AG10803 (cell line): ENCODE data around the gene ZC3H7B.

ENCODE experiments used
- DNase-seq: peaks from one replicate; pipeline ENCODE4 v3.0.0; 2010; ENCODE audit warnings: low read depth
- H3K4me3 ChIP-seq: 2 replicates; pipeline ENCODE4 v1.5.1; 2011; ENCODE audit warnings: mild to moderate bottlenecking, low read length, control low read depth
- TF ChIP-seq, protein P1 (sequence below): conservative IDR thresholded peaks from 2 replicates; pipeline ENCODE4 v1.5.1; 2011; ENCODE audit warnings: mild to moderate bottlenecking, low read length, control low read depth, inconsistent platforms

ZC3H7B gene

DNA sequence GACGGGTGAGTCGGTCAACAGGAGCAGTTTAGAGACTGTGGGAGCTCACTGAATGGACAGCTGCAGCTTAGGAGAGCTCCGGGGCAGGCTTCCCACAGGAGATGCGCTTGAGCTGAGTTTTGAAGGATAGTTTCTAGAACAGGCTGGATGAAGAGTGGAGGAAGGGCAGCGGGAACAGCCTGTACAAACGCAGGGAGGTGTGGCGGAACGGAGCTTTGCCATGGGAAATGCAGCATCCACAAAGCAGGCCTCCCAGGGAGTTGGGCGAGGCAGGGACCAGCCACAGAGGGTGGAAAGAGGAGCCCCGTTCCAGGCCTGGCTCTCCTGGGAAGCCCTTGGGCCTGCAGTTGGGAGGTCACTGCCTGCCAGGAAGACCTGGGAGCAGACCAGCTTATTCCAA lies 53.7 kb downstream of the ZC3H7B start:
- H3K4me3 ChIP-seq = no peak overlapping the region
- TF ChIP-seq, protein P1, sequence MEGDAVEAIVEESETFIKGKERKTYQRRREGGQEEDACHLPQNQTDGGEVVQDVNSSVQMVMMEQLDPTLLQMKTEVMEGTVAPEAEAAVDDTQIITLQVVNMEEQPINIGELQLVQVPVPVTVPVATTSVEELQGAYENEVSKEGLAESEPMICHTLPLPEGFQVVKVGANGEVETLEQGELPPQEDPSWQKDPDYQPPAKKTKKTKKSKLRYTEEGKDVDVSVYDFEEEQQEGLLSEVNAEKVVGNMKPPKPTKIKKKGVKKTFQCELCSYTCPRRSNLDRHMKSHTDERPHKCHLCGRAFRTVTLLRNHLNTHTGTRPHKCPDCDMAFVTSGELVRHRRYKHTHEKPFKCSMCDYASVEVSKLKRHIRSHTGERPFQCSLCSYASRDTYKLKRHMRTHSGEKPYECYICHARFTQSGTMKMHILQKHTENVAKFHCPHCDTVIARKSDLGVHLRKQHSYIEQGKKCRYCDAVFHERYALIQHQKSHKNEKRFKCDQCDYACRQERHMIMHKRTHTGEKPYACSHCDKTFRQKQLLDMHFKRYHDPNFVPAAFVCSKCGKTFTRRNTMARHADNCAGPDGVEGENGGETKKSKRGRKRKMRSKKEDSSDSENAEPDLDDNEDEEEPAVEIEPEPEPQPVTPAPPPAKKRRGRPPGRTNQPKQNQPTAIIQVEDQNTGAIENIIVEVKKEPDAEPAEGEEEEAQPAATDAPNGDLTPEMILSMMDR = no peak
- DNase-seq = no peak

DNA sequence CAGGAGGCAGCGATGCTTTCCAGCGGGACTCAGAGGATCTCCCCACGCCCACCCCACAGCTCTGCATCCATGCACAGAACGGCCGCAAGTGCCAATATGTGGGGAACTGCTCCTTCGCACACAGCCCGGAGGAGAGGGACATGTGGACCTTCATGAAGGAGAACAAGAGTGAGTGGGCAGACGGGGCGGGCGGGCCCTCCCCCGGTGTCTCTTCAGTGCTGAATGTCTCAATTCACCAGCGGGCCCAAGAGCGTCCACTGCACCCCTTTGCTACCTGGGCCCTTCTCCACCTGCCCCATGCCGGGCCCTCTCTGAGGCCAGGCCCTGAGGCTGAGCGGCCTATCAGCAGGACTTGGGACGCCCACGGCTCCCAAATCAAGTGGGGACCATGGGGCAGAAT lies 54.6 kb downstream of the ZC3H7B start:
- no peak for DNase-seq
- no peak overlapping the region for H3K4me3 ChIP-seq
- TF ChIP-seq, protein P1 = no peak

DNA sequence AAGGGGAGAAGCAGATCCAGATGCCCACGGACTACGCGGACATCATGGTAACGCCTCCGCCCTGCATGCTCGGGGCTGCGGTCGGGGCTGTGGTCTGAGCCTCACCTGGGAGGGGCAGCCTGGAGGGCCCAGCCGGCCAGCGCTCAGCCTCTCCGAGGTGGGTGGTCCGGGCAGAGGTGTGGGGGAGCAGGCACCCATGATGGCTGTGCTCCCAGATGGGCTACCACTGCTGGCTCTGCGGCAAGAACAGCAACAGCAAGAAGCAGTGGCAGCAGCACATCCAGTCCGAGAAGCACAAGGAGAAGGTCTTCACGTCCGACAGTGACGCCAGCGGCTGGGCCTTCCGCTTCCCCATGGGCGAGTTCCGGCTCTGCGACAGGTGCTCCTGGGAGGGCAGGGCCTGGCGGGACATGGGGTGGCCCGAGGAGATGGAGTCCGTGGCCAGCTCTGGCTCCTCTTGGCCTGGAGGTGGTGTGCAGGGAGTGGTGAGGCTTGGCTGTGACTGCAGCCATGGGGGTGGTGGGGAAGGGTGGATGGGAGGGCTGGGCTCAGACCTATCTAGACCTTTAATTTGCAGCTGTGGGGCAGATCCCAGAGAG lies 55.2 kb downstream of the ZC3H7B start:
- no peak overlapping the region for H3K4me3 ChIP-seq
- TF ChIP-seq, protein P1 = no peak
- DNase-seq = no peak

DNA sequence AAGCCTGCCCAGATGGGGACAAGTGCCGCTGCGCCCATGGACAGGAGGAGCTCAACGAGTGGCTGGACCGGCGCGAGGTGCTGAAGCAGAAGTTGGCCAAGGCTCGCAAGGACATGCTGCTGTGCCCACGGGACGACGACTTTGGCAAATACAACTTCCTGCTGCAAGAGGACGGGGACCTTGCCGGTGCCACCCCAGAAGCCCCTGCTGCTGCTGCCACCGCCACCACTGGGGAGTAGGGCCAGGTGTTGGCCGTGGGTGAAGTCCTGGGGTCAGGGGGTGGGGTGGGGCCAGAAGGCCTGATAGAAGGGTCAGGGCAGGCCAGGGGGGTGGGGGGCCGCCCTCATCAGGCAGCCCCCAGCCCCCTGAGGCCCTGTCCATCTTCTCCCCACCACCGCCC lies 55.9 kb downstream of the ZC3H7B start:
- H3K4me3 ChIP-seq = no peak overlapping the region
- TF ChIP-seq, protein P1 = no peak
- DNase-seq = no peak

DNA sequence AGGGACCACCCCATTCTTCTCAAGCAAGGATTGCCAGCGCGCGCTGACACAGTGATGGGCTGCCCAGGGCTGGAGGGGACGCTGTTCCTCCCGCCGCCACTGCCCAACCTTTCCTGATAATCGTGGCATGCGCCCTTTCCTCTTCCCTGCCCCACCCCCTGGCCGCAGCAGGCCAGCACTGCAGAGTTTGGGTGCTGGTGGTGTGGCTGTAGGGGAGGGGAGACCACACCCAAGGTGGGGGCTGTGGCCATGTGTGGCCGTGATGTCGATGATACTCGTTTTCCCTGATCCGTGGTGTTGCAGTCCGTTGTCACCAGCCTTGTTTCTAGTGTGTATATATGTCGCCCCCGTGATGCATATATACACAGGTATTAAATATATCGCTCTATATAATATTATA lies 57.6 kb downstream of the ZC3H7B start:
- no peak for DNase-seq

DNA sequence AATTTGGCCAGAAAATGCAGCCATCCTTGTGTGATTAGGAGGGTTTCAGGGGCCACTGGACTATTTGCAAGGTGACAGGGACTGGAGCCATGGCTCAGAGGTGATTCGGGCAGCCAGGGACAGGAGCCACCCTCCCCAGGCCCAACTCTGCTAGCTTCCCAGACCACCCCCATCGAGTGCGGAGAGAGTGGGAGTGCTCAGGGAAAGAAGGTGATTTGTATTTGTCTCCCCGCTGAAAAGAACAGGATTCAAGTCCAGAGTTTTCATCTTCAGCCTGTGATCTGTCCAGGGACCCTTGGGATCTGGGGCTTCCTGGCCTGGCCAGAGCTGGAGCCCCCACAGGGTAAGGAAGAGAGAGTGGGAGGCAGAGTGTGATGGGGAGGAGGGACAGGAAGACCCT lies 58.1 kb downstream of the ZC3H7B start:
- no peak for DNase-seq
- H3K4me3 ChIP-seq = no peak overlapping the region
- TF ChIP-seq, protein P1 = no peak

More for the DNA sequence above, 57.6 kb downstream of the ZC3H7B start:
- TF ChIP-seq, protein P1 = no peak
- H3K4me3 ChIP-seq = no peak overlapping the region

DNA sequence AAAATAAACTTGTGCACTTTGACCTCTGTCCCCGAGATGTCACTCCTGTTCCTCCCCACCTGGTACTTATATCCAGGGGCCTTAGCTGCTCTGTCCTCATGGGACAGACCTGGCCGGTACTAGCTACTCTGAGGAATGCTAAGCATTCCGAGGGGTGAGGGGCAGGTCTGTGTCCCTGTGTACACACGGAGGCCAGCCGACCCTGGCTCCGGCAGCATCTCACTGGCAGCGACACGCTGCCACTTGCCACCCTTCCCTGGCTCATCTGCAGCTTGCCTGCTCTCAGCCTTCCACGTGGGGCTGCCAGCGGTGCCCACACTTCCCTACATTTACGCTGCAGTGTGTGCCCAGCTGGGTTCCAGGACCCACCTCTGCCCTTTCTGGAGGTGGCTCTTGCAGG lies 58.8 kb downstream of the ZC3H7B start:
- TF ChIP-seq, protein P1 = no peak
- DNase-seq = no peak
- no peak overlapping the region for H3K4me3 ChIP-seq
